HG03558 (cell line): Measurements from ENCODE around the gene PPP1R12B.
"Not testable (repeated sequence)": the region's sequence is repeated elsewhere in the genome, so short reads cannot be mapped to it uniquely, and the experiment has no call there.

Experiments
- ATAC-seq: cut with Tn5 transposase; IDR thresholded peaks from one replicate; pipeline ENCODE4 v1.9.1; 2021; ENCODE audit warnings: moderate number of reproducible peaks; ENCODE audit not compliant: unreplicated experiment; ENCODE audit errors: extremely low read depth

Gene PPP1R12B

DNA sequence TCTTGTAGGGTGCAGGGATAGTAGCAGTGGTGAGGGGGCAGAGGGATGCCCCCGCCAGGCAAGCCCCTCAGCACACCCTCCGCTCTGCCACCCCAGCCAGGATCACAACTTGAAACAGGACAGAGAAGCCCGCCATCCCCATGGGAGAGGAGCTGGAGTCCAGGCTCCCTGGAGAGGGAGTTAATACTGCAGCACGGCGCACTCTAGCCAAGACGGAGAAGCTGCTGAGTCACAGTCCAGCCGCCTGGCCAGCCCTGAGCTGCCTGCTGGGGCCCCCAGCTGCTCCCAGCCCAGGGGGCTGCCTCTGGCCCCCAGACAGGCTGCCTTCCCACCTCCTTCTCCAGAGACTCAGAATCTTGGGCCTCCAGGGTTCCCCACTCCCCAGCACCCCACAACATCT, 274.6 kb downstream of the PPP1R12B start:
- no peak for ATAC-seq

DNA sequence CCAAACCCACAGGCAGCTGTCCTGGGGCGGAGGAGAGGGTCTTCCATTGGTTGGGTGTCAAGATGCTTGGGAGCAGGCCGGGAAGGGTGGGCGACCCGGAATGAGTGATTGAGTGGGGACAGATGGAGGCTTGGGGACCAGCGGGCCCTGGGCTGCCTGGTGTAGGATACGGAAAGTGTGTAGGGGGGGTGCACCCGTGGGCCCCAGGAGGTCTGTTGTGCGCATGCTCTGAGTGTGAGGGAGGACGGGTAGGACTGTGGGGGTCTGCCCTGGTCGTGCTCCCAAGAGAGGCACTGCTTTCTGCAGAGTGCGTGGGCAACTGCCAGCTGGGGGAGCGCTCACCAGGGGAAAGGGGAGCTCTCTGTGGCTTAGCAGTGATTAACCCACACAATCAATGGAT, 275.0 kb downstream of the PPP1R12B start:
- ATAC-seq: not testable (repeated sequence)

DNA sequence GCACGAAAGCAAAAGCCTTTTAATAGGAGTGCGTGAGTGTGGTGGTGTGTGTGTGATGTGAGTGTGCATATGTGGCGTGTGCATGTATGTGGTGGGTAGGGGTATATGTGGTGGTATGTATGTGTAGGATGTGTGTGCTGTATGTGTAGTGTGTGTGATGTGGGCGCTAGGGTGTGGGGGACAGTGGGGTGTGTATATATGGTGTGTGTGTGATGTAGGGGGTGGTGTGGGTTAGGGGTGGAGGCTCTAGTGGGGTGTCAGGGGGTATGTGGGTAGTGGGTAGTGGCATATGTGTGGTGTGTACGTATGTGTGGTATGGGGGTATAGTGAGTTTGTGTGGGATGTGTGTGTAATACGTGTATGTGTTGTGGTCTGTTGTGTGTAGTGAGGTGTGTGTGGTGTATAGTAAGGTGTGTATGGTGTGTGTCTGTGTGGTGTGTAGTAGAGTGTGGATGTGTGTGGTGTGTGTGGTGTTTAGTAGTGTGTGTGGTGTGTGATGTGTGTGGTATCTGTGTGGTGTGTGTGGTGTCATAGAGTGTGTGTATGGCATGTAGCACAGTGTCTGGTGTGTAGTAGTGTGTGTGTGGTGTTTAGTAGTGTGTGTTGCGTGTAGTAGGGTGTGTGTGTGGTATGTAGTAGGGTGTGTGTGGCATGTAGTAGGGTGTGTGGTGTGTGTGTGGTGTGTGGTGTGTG, 275.7 kb downstream of the PPP1R12B start:
- no peak for ATAC-seq

DNA sequence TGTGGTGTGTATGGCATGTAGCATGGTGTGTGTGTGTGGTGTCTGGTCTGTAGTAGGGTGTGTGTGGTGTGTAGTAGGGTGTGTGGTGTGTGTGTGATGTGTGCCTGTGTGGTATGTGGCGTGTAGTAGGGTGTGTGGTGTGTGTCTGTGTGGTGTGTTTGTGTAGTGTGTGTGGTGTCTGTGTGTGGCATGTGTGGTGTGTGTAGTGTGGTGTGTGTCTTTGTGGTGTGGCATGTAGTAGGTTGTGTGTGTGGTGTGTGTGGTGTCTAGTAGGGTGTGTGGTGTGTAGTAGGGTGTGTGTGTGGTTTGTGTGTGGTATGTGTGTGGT, 276.2 kb downstream of the PPP1R12B start:
- ATAC-seq: no peak

DNA sequence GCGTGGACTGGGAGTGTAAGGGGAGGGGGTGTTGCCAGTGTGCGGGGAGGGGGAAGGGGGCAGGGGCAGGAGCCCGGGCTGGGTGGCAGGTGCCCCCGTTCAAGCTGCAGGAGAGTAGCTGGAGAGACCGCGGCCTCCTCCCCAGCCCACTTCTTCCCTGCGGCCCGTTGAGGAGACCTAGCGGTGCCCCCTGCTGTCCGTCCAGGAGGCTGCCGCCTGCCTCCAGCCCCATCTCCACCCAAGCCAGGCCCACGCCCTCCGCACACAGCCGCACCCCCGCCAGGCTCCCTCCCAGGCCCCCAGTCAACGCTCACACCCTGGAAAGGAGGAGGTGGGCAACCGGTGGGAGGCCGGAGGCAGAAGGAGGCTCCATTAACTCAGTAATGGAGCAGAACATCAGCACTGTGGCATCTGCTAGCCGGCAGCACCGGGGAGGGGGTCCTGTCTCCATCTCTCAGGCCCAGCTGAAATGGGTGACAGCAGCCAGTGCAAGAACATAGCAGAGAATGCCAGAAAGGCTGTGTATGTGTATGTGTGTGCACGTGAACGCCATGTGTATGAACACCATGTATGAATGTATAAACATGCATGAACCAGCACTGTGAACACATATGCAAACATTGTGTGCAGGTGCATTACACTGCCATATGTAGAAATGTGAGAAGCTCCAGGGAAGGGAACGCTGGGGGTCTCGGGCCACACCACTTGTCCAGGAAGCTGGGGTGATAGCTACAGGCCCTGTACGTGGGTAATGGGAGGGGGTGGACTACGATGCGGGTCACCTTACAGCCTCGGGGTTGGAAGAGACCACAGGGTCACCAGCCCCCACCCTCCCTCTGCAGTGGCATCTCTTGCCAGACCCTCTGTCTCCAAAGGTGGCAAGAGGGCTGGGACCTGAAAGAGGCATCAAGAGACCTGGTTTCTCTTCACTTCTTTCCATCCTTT, 277.2 kb downstream of the PPP1R12B start:
- no peak for ATAC-seq

DNA sequence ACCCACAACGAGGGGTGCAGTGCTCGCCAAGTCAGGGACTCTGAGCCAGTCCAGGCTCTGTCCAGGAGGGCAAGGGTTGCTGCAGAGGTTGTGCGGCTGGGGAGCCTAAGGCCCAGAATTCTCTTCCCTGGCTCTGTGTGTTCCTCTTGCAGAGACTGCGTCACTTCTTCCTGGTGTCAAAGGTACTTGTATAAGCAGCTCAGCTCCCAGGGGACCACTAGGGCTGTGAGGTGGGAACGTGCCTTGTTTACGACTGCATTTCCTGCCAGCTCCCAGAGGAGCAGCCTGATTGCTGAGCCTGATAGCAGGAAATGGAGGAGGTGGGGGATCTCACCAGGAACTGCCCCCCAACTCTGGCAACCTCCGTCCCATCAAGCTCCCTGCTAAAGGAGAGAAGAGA, 278.5 kb downstream of the PPP1R12B start:
- ATAC-seq: not testable (repeated sequence)

DNA sequence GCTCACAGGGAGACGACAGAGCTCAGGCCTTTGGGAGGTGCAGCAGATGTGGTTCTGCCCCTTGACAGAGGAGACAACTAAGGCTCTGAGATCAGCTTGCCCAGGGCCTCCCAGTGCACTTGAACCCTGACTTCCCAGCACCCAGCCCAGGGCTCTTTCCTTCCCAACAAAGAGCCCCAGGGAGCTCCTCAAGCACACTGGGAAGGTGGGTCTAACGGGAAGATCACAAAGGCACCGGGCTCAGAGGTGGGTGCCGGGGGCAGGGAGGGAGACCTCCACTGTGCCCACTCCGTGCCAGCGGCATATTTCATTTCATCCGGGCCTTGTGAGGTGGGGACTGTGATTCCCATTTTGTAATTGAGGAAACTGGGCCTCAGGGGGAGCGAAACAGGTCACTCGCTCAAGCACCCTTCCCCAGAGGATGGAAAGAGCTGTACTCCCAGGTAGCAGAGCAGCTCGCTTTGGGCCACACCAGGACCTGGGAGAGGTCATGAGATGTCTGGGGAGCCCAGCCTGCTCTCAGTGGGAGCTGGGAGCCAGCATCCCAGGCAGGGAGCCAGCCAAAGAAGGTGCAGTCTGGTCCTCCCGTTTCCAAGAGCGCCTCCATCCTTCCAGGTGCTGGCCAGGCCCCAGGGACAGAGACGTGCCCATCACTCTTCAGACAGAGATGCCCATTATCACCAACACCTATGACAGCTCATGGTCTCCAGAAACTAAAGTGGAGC, 279.5 kb downstream of the PPP1R12B start:
- no peak for ATAC-seq

DNA sequence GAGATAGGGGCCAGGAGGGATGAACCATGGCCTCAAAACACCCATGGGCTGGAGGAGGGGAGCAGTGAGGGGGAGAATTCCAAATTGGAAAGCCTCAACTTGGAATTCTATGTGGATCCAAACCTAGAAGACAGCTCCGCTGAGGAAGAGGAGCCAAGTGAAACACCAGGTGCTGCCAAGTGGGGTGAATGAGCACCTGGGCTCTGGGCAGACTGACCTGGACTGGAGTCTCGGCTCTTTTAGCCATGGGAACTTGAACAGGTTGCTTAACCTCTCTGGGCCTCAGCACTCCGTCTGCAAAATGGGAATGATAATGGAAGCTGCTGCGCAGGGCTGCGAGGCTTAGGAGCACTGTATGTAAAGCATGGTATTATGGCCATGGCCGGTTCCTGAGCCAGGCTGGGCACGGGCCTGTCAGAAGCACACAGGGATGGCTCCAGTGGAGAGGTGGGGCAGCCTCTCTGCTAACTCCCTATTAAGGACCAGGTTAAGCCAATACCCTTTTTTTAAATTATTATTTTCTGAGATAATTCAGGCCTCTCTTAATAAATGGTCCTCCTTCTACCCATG, 280.2 kb downstream of the PPP1R12B start:
- no peak for ATAC-seq

DNA sequence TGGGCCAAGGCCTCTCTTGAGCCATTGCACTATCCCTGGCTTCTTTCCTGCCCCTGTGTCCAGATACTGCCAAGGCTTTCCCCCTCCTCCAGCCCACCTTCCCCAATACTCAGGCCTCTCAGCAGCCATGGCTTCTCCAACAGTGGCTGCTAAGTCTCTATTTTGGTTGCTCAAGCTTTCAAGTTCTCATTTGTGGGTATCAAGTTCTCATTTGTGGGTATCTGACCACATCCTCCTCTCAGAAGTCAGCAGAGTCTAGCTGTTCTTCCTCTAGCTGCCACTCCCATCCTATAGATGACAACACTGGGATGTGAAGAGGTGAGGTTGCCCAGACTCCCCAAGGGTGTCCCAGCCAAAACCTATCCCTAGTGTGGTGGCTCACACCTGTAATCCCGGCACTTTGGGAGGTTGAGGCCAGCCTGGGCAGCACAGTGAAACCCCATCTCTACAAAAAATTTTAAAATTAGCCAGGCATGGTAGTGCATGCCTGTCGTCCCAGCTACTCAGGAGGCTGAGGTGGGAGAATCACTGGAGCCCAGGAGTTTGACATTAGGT, 280.8 kb downstream of the PPP1R12B start:
- ATAC-seq: peak; percentile 46

DNA sequence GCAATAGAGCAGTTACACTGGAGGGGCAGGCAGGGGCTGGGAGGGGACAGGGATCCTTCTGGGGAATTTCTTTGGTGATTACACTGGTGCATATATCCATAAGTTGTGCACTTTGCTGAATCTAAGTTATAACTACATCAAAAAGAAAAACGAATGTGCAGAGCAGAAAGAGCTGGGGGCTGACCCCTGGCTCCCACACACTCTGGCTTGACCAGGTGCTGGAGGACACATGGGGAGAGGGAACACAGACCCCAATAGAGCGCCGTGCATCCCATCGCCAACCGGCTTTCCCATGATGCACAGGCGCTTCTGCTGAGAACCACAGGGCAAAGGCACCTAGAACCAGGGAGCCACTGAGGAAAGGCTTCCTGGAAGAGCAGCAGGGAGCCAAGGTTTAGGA, 281.6 kb downstream of the PPP1R12B start:
- ATAC-seq: not testable (repeated sequence)

DNA sequence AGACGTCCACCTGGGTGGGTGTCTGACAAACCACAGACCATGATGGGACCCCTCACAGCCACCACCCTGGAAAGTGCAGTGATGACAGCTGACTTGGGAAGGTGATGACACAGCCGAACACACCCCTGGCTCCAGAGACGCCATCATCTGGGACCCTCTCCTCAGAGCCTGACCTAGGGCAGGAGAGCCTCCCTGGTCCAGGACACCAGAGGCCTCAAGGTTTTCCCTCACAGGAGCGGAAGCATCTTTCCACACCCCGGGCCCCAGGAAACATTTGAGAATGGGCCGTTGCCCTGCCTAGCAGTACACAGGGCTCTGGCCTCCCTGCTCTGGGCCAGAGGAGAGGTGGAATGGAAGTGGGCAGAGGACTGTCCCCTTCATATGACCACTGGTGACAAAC, 282.0 kb downstream of the PPP1R12B start:
- no peak for ATAC-seq

DNA sequence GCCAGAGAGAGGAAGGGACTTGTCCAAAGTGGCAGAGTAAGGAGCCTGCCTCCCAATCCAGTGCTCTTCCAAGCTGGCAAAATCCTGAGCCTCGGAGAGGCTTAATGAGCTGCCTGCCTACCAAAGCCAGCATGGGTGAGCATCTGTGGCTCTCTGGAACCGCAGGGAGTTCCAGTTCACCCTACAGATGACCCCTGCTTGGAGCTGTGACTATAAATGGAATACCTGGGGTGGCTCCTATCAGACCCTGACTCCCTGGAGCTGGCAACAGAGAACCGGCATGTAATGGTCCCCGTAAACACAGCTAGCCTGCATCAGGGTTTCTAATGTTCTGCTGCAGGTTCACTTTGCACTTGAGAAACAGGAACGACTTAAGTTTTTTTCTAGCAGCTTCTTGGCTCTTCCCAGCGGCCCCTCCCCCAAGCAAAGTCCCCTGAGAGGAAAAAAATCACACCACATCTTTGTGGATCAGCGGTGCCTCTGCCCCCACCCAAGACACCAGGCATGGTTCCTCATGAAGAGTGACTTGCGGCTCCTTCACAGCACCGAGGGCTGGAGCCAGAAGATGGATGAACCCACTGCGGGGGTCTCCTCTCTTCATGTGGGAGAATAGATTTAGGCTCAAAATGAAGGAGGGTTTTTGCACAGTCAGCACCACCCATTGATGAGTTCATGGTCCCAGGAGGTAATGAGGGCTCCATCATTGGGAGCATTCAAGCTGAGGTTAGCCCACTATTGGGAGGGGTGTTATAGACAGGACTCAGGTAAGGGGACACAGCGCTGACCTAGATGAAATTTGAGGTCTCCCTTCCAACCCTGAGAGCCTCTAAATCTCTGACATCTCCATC, 282.8 kb downstream of the PPP1R12B start:
- no peak for ATAC-seq

DNA sequence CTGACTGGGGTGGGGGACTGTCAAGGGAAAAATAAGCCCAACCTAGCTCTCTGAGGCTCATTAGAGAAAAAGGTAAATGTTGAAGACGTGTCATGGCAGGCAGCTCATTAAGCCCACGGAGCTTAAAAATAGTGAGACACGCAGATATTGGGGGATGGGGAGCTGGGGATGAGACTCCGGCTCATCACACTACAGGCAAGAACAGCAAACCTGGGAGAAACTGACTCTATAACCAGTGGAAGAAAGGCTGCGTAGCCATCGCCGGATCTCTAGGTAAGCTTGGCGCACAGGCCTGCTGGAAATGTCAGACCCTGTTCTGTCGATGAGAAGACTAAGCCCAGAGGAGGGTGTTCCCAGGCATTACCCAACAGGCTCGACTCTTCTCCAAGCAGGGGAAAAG, 283.7 kb downstream of the PPP1R12B start:
- no peak for ATAC-seq

DNA sequence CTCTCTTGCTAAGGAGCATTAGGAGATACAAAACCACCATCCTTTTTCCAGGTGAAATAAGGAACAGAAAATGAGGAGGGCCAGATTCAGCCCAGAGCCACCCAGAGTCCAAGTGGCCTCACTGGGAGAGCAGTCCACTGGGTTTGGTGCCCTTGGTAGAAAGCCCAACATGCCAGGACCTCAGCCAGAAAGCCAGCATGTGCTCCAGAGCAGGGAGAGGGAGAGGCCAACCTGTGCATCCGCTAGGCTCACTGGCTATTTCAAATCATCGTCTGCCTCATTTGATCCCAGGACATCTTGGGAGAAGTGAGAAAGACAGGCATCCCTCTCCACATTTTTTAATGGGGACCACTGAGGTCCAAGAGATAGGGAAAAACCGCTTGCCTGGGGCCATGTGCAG, 287.7 kb downstream of the PPP1R12B start:
- not testable (repeated sequence) for ATAC-seq

DNA sequence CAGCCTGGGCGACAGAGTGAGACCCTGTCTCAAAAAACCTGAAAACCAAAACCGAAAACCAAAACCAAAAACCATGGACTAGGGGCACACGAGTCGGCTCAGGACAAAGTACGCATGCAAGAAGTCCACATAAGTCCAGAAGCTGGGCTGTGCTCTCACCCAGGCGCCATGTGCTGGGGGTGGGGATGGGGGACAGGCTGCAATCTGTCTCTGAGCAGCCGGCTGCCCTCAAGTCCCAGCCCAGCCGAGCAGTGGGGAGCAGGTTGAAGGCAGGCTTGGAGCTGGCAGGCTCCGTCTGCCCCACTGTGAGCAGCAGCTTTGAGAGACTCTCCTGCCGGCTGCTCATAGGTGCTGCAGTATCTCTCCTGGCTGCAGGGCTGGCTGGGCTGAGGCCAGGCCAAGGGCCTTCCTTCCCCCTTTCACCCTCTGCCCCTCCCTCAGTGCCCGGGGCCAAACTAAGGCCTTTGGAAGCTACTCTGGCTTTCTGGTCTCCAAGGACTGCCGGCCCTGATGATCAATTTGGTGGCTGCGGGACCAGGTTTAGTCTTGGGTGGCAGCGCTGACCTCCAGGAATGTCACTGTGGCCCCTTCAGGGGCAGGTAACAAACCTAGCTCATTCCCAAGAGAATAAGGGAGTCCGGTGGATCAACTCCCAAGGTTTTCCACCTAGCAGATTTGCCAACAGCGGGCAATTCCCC, 289.0 kb downstream of the PPP1R12B start:
- not testable (repeated sequence) for ATAC-seq

DNA sequence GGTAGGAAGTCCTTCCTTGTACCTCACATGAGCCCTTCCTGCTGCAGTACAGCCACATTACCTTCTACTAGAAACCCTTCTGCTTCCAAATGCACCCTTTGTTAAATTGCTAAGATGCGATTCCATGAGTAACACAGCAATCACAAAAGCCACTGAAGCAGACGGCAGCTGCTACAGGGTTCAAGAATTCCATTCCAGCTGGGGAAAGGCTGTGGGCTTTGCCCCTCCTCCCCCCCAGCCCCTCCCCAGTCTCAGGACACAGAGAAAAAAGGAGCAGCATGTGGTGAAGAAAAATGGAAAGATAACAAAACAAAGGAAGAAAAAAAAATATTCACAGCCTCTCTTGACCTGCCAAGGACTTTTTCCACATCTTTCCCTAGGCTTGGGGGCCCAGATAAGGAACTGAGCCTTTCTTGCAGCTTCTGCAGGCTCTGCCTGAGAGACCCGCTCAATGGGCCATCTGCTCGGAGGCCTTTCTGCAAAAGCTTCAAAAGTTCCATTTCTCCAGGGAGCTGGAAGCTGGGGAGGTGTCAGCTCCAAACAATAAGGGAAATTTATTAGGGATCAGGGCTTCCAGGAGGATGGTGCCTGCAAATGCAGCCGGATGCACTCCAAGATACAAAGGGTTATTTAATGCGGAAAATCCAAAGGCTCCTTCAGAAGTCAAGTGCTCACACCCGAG, 289.7 kb downstream of the PPP1R12B start:
- no peak for ATAC-seq

DNA sequence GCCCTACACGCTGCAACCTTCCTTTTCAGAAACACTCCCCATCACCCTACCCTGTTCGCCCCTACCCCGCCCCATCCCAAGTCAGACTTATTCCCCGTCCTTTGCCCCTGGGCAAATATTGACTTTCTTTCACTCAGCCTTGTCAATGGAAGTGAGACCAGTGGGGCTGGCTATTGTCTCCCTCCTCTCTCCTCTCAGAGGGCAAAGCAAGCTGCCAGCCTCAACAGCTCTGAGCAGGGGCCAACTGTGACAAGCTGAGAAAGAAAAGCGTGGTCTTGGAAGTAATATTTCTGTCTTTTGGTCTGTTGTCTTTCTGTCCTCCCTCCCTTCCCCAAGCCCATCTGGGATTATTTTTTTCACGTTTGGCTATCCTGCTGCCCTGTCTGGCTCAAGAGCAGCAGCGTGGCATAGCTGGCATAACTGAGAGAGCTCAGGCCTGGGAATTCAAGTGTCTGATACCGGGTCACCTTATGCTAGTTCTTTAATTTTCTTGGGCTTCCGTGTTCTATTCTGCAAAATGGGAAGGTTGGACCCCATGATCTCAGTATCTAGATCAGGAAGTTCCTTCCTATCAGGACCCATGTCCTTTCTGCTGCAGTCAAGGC, 290.3 kb downstream of the PPP1R12B start:
- not testable (repeated sequence) for ATAC-seq

DNA sequence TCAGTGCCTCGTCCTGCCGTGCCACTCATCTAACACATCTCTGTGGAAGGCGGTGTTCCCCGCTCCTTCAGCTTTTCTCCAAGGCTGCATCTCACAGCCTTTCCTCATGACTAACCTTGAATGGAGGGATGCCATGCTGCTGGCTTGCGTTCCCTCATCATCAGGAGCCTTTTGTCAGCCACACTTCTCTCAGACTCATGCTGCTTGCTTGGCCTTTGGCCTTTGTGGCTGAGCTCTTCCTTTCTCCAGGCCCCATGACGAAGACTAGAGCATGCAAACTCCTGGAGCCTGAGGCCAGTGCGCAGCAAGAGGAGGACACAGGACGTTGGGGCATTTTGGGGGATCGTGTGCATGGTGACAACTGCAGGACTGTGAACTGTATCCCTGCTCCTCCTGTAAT, 291.0 kb downstream of the PPP1R12B start:
- no peak for ATAC-seq
